NCI-H2029 treated with DMSO at 0.1 percent for 48 hours (cell line): Measurements from ENCODE around the gene FBXL14.

ENCODE experiments used
- DNase-seq: peaks from one replicate; lab custom pipeline; 2025; lab: John Stamatoyannopoulos, UW

FBXL14 gene, protein sequence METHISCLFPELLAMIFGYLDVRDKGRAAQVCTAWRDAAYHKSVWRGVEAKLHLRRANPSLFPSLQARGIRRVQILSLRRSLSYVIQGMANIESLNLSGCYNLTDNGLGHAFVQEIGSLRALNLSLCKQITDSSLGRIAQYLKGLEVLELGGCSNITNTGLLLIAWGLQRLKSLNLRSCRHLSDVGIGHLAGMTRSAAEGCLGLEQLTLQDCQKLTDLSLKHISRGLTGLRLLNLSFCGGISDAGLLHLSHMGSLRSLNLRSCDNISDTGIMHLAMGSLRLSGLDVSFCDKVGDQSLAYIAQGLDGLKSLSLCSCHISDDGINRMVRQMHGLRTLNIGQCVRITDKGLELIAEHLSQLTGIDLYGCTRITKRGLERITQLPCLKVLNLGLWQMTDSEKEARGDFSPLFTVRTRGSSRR

DNA sequence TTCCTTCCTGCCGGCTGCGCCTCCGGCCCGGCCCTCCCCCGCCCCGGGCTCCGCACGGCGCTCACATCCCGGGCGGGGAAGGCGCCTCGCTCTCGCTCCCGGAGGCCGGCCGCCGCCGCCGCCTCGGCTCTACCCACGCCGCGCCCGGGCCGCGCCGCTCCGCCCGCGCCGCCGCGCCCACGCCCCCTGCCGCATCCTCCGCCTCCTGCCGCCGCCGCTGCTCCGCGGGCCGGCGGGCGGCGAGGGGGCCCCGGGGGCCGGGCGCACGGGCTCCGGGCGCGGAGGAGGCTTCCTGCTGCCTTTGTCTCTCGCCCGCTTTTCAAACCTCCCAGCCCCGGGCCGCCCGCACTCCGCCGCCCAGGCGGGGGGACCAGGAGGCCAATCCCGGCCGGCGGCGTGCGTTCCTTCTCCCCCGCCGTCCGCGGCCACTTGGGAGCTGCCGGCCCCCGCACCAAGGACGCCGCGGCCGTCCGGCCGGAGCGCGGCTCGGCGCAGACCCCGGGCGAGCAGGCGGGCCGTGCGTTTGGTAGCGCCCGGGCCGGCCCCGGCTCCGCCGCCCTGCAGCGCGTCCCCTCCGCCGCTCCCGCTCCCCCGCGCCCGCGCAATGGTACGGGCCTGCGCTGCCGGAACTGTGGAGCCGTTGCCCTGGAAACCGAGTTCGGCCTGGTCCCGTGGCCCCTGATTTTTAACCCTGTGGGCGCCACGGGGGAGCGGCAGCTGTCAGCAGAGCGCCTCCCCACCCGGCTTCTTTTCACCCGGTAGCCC lies at the start of gene FBXL14:
FBXL14 (minus strand) TSS at position 321 of the 765 bp plus-strand sequence. CDS start 515 bp downstream, outside the sequence.
- DNase-seq: peak; percentile 33

DNA sequence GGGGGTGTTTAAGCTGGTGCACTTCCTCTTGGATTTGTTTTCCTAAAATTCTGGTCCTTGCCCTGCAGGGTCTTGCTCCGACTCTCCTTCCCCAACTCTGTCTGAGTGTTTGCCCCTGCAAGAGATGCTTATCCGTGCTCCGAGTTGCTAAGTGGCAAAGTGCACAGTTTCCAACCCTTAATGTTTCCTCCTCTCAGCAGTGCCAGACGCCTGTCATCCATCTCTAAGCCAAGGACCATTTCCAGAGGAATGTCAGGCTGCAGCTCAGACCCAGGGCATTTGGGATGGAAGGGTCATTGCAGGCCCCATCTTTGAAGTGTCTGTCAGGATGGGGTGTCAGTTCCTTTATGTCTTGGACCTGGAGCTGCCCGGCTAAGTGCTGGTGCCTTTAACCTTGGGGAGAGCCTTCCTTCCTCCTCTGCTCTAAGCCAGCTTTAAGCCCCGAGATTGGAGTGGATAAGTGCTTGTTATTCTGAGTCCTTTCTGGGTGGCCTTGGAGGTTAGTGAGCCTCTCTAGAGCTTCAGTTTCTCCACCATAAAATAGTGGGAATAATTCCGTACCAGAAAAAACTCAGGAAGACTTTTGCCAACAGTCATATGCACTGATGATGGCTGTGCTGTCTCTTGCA lies 49.6 kb upstream of the FBXL14 start:
- no peak for DNase-seq

DNA sequence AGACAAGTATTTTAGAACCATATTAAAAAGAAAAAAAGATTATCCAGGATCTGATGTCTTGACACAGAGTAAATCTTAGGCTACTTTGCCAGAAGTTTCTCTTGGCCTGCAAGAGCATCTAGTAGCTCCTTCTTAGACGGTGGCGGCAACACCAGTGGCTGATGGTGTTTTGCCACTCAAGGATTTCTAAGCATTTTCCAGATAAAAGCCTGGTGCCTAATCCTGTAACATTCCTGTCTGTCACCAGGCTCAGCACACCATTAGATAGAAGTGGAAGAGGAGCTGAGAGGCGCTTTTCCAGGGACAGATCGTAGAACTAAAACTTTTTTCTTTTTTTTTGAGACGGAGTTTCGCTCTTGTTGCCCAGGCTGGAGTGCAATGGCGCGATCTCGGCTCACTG lies 48.7 kb upstream of the FBXL14 start:
- no peak for DNase-seq

DNA sequence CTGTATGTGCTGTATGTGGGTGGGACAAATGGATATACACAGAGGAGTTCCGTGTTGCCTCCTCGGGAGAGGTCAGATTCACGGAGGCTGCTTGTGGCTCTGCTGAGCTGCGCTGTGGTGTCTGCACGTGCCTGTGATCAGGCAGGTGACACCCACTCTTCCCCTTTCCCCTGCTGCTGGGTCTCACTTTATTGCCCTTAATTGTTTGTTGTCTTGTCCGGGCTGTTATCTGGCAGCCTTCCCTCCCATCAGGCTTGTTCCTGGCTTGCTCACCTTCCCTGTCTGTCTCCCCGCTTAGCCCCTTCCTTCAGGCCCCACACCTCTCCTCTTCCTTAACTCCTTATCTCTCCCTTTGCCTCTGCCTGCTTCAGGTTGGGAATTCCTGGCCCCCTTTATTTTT lies 48.1 kb upstream of the FBXL14 start:
- no peak for DNase-seq

DNA sequence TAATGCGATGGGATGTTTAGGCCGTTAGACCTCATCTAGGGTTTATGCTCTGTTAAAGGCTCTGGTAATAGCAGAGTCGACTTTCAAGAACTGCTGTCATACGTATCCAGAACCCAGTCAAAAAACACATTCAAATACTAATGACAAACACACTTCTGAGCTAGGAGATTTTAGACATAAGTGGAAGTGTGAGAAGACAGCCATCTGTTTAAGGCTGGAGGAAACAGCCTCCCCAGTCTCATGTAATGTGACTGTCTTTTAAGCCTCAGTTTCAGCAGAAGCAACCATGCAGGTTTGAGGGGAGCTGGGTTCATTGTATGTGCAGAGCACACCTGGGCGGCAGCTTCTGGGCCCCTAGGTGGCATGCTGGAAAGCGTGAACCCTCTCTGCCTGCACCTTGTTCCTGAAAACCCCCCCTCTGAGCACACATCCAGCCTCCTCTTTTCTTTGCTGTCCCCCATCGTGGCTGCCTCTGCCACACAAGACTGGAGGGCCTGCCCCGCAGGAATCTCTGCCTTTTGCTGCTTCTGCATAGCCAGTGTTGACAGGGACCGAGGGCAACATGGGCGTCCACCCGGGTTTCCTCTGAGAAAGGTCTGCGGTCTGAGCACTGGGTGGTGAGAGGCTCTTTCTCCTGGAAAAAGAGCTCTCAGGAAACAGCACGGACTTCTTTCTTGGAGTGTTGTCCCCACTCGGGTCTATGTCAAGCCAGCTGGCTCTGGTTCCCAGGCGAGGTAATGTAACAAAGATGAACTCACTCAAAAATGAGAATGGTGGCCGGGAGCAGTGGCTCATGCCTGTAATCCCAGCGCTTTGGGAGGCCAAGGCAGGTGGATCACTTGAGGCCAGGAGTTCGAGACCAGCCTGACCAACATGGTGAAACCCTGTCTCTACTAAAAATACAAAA lies 46.2 kb upstream of the FBXL14 start:
- no peak for DNase-seq

DNA sequence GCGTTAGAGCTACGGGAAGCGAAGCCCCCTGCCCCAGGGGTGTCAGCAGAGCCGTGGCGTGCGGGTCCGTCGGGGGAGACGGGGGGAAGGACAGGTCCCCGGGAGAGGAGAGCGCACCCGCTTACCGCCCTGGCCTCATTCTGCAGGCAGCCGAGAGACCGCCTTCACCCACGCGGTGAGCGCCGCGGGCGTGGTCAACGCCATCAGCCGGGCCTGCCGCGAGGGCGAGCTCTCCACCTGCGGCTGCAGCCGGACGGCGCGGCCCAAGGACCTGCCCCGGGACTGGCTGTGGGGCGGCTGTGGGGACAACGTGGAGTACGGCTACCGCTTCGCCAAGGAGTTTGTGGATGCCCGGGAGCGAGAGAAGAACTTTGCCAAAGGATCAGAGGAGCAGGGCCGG lies 45.2 kb upstream of the FBXL14 start:
- no peak for DNase-seq

DNA sequence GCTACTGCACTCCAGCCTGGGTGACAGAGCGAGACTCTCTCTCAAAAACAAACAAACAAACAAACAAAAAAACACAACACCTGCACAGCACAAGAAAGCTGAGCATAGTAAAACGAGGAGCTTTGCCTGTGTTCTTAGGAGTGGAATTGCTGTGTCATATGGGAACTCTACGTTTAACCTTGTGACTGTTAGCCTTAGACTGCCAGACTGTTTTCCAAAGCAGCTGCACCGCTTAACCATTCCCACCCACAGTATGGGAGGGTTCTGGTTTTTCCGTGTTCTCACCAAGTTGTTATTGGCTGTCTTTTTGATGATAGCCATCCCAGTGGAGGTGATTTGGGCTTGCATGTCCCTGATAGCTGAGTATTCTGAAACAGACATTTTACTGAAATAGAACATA lies 43.8 kb upstream of the FBXL14 start:
- DNase-seq: no peak

DNA sequence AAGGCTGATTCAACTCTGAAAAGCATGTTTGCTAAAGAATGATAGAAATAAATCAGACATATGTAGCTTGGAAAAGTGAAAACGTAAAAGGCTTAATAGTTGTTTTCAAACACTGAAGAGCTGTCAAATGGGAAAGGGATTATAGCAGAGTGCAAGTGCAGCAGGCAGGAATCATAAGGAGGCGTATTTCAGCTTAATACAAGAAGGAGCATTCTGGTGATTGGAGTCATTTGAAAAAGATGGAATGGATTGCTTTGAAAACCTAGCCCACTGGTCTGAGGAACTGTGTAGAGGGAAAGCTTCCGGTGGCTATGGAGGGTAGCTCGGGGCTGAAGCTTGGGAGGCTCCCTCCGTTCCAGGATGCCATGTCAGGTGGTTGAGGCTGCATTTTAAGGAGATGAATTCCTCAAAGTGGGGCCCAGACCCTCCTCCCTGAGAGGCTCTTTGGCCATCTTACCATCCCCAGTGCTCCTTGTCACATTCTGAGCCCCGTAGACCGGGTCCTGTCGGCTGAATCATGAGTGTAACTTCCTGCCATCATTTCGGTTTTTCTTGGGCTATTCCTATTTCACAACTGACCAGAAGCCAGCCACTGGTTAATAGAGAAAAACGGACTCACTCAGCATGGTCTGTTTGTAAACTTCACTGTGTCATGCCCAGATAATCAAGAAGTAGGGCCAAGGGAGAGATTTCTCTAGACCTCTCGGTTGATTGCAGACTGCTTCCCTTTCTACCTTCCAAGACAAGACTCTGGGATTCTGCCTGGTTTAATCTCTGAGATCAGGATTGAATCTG lies 41.1 kb upstream of the FBXL14 start:
- no peak for DNase-seq

DNA sequence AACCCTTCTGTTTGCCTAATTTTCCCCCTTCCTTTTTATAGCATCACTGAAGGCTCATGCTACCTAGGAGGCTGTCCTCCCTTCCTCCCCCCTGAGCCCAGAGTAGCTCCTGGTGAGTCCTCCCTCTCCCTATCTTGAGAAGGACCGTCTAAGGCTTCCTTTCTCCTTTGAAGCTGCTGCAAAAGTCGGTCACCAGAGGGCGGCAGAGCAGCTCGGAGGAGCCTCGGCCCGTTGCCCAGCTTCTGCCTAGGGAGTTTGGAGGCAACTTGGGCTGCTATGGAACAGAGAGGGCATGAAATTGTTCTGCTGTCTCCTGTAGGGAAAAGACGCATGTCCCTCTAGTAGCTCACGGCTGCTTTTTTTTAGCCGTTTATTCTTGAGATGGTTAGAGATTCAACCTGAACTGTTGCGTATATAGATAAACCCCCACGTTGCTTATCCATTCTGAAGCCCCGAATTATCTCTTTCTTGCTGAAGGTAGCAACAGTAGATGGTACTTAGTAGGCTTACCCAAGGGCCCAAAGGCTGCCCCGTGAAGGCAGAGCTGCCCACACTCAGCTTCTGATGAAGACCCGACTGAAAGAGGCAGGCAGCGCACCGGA lies 40.3 kb upstream of the FBXL14 start:
- DNase-seq: peak; percentile 14

DNA sequence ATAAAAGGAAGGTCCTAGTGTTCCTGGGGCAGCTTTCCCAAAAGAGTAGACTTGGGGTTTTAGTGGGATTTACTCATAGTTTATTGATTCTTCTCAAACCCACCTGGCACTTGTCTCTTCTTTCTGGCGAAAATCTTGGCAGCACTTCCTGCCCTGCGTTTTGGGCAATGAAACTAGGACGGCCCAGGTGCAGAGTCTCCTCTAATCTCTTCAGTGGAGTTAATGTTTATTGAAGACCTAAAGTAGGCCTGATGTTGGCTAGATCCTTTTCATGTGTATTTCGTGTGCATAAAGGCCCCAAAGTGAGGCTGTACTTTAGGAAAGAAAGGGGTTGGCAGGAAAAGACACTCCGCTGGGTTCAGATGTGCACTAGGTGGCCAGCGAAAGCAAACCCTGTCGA lies 39.8 kb upstream of the FBXL14 start:
- DNase-seq: no peak

DNA sequence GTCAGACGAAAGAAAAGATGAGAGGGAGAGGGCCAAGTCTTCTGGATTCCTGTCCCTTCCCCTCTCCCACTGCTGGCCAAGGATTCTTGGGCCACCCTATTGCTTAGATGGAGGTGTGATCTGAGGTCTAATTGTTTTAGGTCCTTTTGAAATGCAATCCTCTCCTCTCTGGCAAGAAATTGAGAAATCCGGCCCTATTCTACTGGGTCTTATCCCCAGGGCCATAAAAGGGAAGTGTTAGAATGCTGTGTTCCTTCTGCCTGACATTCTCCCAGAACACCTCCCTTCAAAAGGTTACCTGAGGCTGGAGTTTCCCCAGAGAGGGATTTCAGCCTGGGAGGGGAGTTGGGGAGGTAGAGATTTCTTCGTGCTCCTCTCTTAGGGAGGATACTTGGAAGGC lies 39.1 kb upstream of the FBXL14 start:
- no peak for DNase-seq

DNA sequence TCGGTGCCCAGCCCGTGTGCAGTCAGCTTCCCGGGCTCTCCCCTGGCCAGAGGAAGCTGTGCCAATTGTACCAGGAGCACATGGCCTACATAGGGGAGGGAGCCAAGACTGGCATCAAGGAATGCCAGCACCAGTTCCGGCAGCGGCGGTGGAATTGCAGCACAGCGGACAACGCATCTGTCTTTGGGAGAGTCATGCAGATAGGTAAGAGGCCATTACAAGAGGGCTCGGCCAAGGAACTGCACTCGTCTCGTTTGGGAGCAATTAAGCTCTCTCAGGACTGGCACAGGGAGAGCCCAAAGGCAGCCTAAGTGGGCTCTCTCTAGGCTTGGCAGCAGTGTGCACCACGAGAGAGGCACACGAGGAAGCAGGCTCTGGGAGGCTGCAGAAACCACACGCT lies 38.3 kb upstream of the FBXL14 start:
- no peak for DNase-seq

DNA sequence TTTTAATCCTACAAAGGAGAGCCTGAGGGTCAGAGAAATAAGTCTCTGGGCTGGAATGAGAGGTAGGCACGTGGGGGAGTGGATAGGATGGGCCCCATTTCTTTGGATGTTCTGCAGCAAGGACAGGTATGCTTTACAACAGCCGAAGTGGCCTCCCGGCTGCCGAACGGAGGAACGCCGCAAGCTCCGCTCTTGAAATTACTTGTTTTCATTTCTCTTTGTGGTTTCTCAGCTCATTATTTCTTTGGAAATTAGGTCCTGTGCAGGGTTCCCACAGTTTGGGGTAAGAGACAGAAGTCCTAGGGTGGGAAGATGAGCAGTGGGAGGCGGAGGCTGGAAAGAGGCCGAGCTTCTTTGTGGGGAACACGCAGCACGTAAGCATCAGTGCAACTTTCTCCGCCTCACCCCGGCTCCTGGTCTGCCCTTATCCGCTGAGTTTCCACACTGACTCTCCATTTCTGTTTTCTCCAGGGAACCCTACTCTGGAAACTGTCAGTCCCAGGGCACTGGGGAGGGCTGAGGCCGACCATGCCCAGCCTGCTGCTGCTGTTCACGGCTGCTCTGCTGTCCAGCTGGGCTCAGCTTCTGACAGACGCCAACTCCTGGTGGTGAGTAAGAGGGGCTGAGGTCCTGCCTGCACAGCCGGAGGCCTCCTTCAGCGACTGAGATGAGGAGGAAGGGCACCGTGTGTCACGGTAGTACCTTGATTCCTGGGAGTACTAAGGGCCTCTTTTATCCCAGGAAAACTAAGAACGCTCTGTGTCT lies 36.6 kb upstream of the FBXL14 start:
- DNase-seq: no peak

DNA sequence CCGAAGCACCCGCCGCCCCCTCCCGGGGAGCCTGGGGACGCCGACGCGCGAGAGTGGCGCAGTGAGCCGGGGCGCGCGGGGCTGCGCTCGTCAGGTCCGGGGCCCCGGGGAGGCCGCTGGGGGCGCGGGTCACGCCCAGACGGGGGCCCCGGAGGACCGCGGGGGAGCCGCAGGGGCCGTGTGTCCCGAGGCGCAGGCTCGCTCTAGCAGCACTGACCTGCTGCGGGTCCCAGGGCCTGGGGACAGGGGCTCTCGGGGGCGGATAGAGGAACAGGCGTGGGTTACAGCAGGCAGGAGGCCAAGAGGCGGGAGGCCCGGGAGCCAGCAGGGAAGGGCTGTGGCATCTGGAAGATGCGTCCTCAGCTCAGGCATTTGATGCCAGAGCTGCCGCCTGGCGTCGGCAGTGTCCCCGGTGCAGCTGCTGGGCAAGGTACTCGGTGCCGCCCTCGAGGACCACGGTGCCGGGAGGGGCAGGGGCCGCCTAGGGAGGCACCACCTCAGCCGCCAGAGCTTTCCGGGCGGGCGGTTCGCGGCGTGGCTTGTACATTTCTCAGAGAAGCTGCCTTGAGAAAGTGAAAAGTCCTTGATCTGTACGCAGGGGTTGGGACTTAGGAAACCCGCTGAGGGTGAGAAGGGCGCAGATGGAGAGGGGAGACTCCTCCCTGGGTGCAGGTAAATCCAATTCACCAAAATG lies 35.9 kb upstream of the FBXL14 start:
- DNase-seq: no peak

DNA sequence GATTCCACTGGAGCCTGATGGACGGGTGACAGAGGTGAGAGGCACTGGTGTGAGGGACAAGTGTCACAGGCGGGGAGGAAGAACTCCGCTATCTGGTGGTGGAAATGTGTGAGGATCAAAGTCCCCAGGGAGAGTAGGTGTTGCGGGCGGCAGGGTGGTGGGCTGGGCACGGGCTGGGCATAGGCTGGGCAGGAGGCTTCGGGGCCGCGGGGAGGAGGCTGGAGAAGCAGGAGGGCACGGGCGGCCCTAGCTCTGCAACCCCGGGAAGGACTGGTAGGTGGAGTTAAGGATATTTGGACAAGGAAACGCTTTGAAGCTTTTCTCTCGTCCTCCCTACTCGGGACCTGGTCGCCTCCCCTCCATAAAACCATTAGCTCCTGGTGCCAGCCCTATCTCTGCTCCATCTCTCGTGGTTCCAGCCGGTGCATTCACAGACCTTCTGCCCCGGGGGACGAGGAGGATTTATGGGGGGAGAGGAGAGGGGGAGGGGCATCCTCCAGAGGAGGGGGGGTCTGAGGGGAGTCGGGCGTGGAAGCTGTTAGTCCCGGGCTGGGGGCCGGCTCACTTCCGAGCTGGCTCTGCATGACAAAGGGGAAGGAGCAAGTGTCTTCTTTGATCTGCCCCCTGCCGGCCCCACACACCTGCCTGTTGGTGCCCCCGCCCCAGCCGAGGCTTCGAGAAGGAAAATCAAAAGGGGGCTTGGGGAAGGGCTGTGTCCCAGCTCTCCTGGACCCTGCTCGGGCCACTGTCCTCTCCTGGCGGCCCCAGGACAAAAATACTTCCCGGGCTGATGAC lies 35.2 kb upstream of the FBXL14 start:
- no peak for DNase-seq

DNA sequence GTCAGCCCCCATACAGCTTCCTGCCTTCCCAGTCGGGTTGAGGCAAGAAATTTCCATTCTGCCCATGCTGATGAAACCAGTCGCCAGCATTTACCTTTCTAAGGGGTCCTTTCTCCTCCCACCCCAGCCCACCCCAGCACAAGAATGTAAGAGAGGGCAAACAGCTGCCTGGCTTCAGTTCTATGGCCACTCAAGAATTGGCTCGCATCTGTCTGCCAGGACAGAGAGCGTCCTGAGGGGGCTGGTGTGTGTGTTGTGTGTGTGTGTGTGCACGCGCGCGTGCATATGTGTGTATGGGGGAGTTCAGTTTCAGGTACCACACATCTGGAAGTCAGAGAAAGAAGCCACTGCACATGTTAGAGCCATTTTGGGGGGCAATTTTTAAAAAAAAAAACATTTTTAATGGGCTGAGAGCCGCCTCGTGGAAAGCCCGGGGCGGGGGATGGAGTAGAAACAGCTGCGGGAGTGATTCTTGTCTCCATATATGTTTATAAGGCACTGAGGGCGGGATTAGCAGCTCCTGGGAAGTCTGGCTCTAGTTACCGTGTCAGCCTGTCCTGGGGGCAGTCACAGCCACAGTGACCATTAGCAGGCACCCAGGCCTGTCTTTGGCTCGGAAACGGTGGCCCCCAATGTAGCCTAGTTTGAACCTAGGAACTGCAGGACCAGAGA lies 34.4 kb upstream of the FBXL14 start, which contains the start of gene WNT5B:
WNT5B (plus strand) TSS at position 566 of the 672 bp plus-strand sequence. CDS start 2,124 bp downstream, outside the sequence.
- no peak for DNase-seq

DNA sequence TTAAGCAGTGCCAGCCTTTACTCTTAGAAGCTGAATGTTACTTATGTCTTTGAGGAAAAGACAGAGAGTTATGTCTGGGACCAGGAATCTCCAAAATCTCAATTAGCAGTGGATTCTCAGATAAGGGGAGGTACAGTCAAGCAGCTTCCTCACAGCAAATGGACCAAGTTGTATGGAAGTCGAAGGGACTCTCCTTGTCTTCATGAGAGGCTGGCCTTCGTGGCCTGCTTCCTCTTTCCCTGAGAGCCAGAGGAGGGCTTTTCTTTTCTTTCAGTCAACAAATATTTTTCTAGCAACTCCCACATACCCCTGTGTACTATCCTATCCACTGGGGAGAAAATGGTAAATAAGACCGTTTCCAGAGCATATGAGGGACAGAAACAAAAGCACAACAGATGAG lies 28.0 kb upstream of the FBXL14 start:
- DNase-seq: no peak

DNA sequence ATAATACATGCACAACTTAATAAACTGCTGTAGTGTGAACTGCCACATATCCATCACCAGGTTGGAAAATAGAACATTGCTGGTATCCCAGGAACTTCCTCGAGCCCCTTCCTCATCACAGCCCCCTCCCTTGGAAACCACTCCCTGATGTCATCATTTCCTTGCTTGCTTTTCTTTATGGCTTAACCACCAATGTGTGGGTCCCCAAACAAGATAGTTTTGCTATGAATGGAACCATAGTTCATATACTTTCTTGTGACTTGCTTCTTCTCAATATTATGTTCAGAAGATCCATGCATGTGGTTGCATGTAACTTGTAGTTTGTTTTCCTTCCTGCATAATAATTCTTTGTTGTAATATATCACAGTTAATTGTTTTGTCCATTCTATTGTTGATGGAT lies 25.7 kb upstream of the FBXL14 start:
- DNase-seq: no peak
